Keratinocyte (primary cell): ENCODE measurements around the gene SPSB2.
"Not testable (repeated sequence)": the region's sequence is repeated elsewhere in the genome, so short reads cannot be mapped to it uniquely, and the experiment has no call there.

Experiments
- CTCF ChIP-seq, 3 experiments: IDR thresholded peaks in 1 of 3; conservative IDR thresholded peaks in 1 of 3; optimal IDR thresholded peaks in 1 of 3; 2 replicates in 2 of 3; 3 replicates in 1 of 3; pipeline versions ENCODE3 to v1.5.1; 2011; ENCODE audit warnings: low read length in 3 of 3, mild to moderate bottlenecking in 3 of 3, moderate library complexity in 2 of 3, control low read depth in 1 of 3, inconsistent platforms in 1 of 3; ENCODE audit not compliant: insufficient read depth in 2 of 3; ENCODE audit errors: extremely low read depth in 1 of 3
- EZH2 ChIP-seq: IDR thresholded peaks from one replicate; pipeline ENCODE4 v1.6.1; 2012; ENCODE audit warnings: inconsistent platforms, mild to moderate bottlenecking, low read length, moderate library complexity

- not testable (repeated sequence) for TF ChIP-seq EZH2; CTCF (optimal IDR thresholded peaks at IDR 0.05 in 1 of 3, IDR thresholded peaks at IDR 0.05 in 1 of 3, conservative IDR thresholded peaks at IDR 0.05 in 1 of 3; ENCODE audit: extremely low read depth in 1 of 3, insufficient read depth in 2 of 3, low read length in 3 of 3)
These were observed 16.9 kb upstream of the SPSB2 start for GRCh38 chr12:6889775-6890573.
